K562 (cell line): ENCODE measurements around the gene SLC7A11. TPM values are rescaled to one million over a fixed set of nuclear protein-coding genes. Genes with fewer than 3 reads are reported as not detected.
A peak's percentile ranks its signal among the peaks of the same experiment; 100 is the strongest.

Experiments
- BCL6 ChIP-seq: fragments of 250-450 bp; sonication (Bioruptor Pico); IDR thresholded peaks from 2 replicates; pipeline ENCODE4 v1.4.0; 2020
- ETV1 ChIP-seq: fragments of 450-650 bp; conservative IDR thresholded peaks from 2 replicates; pipeline ENCODE4 v1.6.1; 2016; ENCODE audit warnings: missing genetic modification characterization, control low read depth, low read depth, missing compliant biosample characterization
- MAFG ChIP-seq: fragments of 450-650 bp; conservative IDR thresholded peaks from 2 replicates; pipeline ENCODE4 v1.6.1; 2016; ENCODE audit warnings: missing genetic modification characterization, missing compliant biosample characterization
- MAFK ChIP-seq: IDR thresholded peaks from 2 replicates; pipeline ENCODE4 v1.6.1; 2011; ENCODE audit warnings: low read length, improper control_type of control experiment
- MTA2 ChIP-seq: fragments of 450-650 bp; IDR thresholded peaks from 2 replicates; pipeline ENCODE4 v1.6.1; 2016; ENCODE audit warnings: low read depth
- RBM14 ChIP-seq: fragments of 200-400 bp; formaldehyde crosslinking; IDR thresholded peaks from 2 replicates; pipeline ENCODE4 v1.6.1; 2018; ENCODE audit warnings: low read depth, mild to moderate bottlenecking, low read length, moderate library complexity, borderline replicate concordance; ENCODE audit not compliant: insufficient read depth
- SP2 ChIP-seq: IDR thresholded peaks from 2 replicates; pipeline ENCODE4 v1.6.1; 2011; ENCODE audit warnings: mild to moderate bottlenecking, low read depth, low read length, moderate library complexity; ENCODE audit not compliant: poor library complexity, severe bottlenecking; ENCODE audit errors: extremely low read depth
- ZNF507 ChIP-seq: conservative IDR thresholded peaks from 2 replicates; pipeline ENCODE4 v1.6.1; 2017; ENCODE audit warnings: missing genetic modification characterization, missing compliant biosample characterization
- ZSCAN29 ChIP-seq: fragments of 450-650 bp; IDR thresholded peaks from 2 replicates; pipeline ENCODE4 v1.6.1; 2017
- polyA plus RNA-seq, 8 experiments: library from polyadenylated mRNA; depleted of rRNA in 4 of 8; stranded (reverse) in 5 of 8; unstranded in 3 of 8; fragments of >200 nt; fragmentation: Nextera tagmentation in 2 of 8; fragmentation: Illumina TruSeq in 1 of 8; extraction: Ambion mirVana in 2 of 8; extraction: Trizol in 1 of 8; gene quantifications; 2 replicates each; pipeline versions ENCODE4 v1.2.1 to v1.2.3, GENCODE V29; 2011 to 2014; ENCODE audit warnings: inconsistent platforms in 1 of 8, missing spikeins in 1 of 8
- total RNA-seq, 7 experiments: library from RNA; depleted of rRNA in 6 of 7; stranded (reverse); fragments of >200 nt in 6 of 7; fragmentation: Illumina TruSeq in 2 of 7; extraction: Trizol in 2 of 7; gene quantifications; 2 replicates each; pipeline versions ENCODE4 v1.2.1 to v1.2.3, GENCODE V29; 2011 to 2021; ENCODE audit warnings: low replicate concordance in 1 of 7
- TF ChIP-seq, protein P1 (sequence below): fragments of 450-650 bp; IDR thresholded peaks from 2 replicates; pipeline ENCODE4 v1.6.1; 2016; ENCODE audit warnings: mild to moderate bottlenecking, moderate library complexity
- TF ChIP-seq, protein P2 (sequence below): sonication (generic); formaldehyde crosslinking; IDR thresholded peaks from 2 replicates; pipeline ENCODE4 v1.8.0; 2022; ENCODE audit warnings: missing genetic modification reagents, mild to moderate bottlenecking, borderline replicate concordance
- TF ChIP-seq, protein P3 (sequence below), 2 experiments: fragments of 450-650 bp; conservative IDR thresholded peaks; 2 replicates each; pipeline ENCODE4 v1.6.1; 2017; ENCODE audit warnings: mild to moderate bottlenecking in 2 of 2, moderate library complexity in 2 of 2
- TF ChIP-seq, protein P4 (sequence below), 2 experiments: fragments of 200-800 bp in 1 of 2; sonication (Bioruptor generic) in 1 of 2; sonication (generic) in 1 of 2; formaldehyde crosslinking in 1 of 2; IDR thresholded peaks in 1 of 2; conservative IDR thresholded peaks in 1 of 2; 2 replicates each; pipeline versions ENCODE4 v1.5.0 to v1.6.1; 2016 to 2020; ENCODE audit warnings: missing compliant biosample characterization in 1 of 2, missing genetic modification characterization in 1 of 2, missing genetic modification reagents in 1 of 2

The SLC7A11 gene
- total and polyA plus RNA-seq, 9 of the 15 experiments (the other 6 are each of a cell fraction or from before 2014, with no cell fraction given), result 4.5 to 26.1 (median 13.5) TPM

DNA sequence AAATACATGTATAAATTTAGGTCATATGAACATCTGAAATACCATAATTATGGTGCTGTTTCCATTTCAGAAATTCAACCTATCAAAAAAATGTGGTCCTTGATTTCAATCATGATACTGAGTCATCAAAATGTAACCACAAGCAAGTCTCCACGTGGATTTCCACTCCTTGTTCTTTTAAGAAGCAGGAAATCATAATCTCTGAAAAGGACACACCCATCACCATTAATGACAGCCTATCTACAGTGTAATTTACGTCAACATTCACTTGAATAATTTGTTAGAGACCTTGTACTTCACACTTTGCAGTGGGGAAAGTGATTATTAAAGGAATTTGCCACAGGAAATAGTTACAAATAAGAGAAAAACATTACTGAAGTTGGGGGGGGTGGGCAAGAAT lies 17.7 kb upstream of the SLC7A11 start (continued):
- TF ChIP-seq, protein P1, sequence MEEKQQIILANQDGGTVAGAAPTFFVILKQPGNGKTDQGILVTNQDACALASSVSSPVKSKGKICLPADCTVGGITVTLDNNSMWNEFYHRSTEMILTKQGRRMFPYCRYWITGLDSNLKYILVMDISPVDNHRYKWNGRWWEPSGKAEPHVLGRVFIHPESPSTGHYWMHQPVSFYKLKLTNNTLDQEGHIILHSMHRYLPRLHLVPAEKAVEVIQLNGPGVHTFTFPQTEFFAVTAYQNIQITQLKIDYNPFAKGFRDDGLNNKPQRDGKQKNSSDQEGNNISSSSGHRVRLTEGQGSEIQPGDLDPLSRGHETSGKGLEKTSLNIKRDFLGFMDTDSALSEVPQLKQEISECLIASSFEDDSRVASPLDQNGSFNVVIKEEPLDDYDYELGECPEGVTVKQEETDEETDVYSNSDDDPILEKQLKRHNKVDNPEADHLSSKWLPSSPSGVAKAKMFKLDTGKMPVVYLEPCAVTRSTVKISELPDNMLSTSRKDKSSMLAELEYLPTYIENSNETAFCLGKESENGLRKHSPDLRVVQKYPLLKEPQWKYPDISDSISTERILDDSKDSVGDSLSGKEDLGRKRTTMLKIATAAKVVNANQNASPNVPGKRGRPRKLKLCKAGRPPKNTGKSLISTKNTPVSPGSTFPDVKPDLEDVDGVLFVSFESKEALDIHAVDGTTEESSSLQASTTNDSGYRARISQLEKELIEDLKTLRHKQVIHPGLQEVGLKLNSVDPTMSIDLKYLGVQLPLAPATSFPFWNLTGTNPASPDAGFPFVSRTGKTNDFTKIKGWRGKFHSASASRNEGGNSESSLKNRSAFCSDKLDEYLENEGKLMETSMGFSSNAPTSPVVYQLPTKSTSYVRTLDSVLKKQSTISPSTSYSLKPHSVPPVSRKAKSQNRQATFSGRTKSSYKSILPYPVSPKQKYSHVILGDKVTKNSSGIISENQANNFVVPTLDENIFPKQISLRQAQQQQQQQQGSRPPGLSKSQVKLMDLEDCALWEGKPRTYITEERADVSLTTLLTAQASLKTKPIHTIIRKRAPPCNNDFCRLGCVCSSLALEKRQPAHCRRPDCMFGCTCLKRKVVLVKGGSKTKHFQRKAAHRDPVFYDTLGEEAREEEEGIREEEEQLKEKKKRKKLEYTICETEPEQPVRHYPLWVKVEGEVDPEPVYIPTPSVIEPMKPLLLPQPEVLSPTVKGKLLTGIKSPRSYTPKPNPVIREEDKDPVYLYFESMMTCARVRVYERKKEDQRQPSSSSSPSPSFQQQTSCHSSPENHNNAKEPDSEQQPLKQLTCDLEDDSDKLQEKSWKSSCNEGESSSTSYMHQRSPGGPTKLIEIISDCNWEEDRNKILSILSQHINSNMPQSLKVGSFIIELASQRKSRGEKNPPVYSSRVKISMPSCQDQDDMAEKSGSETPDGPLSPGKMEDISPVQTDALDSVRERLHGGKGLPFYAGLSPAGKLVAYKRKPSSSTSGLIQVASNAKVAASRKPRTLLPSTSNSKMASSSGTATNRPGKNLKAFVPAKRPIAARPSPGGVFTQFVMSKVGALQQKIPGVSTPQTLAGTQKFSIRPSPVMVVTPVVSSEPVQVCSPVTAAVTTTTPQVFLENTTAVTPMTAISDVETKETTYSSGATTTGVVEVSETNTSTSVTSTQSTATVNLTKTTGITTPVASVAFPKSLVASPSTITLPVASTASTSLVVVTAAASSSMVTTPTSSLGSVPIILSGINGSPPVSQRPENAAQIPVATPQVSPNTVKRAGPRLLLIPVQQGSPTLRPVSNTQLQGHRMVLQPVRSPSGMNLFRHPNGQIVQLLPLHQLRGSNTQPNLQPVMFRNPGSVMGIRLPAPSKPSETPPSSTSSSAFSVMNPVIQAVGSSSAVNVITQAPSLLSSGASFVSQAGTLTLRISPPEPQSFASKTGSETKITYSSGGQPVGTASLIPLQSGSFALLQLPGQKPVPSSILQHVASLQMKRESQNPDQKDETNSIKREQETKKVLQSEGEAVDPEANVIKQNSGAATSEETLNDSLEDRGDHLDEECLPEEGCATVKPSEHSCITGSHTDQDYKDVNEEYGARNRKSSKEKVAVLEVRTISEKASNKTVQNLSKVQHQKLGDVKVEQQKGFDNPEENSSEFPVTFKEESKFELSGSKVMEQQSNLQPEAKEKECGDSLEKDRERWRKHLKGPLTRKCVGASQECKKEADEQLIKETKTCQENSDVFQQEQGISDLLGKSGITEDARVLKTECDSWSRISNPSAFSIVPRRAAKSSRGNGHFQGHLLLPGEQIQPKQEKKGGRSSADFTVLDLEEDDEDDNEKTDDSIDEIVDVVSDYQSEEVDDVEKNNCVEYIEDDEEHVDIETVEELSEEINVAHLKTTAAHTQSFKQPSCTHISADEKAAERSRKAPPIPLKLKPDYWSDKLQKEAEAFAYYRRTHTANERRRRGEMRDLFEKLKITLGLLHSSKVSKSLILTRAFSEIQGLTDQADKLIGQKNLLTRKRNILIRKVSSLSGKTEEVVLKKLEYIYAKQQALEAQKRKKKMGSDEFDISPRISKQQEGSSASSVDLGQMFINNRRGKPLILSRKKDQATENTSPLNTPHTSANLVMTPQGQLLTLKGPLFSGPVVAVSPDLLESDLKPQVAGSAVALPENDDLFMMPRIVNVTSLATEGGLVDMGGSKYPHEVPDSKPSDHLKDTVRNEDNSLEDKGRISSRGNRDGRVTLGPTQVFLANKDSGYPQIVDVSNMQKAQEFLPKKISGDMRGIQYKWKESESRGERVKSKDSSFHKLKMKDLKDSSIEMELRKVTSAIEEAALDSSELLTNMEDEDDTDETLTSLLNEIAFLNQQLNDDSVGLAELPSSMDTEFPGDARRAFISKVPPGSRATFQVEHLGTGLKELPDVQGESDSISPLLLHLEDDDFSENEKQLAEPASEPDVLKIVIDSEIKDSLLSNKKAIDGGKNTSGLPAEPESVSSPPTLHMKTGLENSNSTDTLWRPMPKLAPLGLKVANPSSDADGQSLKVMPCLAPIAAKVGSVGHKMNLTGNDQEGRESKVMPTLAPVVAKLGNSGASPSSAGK, result 0 out of 2 replicates have a peak, but pooled peaks have one; percentile 27
- TF ChIP-seq MAFK, result peak; percentile 51; the same call in 1 of the 2 replicates
- TF ChIP-seq MTA2, result no peak
- TF ChIP-seq BCL6, result no peak
- TF ChIP-seq, protein P2, sequence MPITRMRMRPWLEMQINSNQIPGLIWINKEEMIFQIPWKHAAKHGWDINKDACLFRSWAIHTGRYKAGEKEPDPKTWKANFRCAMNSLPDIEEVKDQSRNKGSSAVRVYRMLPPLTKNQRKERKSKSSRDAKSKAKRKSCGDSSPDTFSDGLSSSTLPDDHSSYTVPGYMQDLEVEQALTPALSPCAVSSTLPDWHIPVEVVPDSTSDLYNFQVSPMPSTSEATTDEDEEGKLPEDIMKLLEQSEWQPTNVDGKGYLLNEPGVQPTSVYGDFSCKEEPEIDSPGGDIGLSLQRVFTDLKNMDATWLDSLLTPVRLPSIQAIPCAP (CRISPR knock-in tag), result no peak
- no peak for TF ChIP-seq ETV1
- TF ChIP-seq, protein P3, sequence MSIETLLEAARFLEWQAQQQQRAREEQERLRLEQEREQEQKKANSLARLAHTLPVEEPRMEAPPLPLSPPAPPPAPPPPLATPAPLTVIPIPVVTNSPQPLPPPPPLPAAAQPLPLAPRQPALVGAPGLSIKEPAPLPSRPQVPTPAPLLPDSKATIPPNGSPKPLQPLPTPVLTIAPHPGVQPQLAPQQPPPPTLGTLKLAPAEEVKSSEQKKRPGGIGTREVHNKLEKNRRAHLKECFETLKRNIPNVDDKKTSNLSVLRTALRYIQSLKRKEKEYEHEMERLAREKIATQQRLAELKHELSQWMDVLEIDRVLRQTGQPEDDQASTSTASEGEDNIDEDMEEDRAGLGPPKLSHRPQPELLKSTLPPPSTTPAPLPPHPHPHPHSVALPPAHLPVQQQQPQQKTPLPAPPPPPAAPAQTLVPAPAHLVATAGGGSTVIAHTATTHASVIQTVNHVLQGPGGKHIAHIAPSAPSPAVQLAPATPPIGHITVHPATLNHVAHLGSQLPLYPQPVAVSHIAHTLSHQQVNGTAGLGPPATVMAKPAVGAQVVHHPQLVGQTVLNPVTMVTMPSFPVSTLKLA (conservative IDR thresholded peaks at IDR 0.05), result peak; percentile 39 to 50; a peak in 2 of 4 replicates
- no peak for TF ChIP-seq ZNF507 (tag)
- no peak for TF ChIP-seq ZSCAN29
- no peak for TF ChIP-seq SP2
- peak; percentile 80 for TF ChIP-seq MAFG
- TF ChIP-seq RBM14, result no peak
- TF ChIP-seq, protein P4, sequence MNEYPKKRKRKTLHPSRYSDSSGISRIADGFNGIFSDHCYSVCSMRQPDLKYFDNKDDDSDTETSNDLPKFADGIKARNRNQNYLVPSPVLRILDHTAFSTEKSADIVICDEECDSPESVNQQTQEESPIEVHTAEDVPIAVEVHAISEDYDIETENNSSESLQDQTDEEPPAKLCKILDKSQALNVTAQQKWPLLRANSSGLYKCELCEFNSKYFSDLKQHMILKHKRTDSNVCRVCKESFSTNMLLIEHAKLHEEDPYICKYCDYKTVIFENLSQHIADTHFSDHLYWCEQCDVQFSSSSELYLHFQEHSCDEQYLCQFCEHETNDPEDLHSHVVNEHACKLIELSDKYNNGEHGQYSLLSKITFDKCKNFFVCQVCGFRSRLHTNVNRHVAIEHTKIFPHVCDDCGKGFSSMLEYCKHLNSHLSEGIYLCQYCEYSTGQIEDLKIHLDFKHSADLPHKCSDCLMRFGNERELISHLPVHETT (CRISPR knock-in tag; conservative IDR thresholded peaks at IDR 0.05 in 1 of 2, IDR thresholded peaks at IDR 0.05 in 1 of 2), result no peak
